MM.1S (cell line): Measurements from ENCODE around the gene STX16.

Source experiments
- EZH2 ChIP-seq: fragments of 300-600 bp; sonication (generic); optimal IDR thresholded peaks from 2 replicates; pipeline ENCODE3; 2017; ENCODE audit warnings: low read depth, mild to moderate bottlenecking, antibody characterized with exemption, low read length, mixed read lengths
- EZH2phosphoT487 ChIP-seq: fragments of 300-600 bp; sonication (generic); IDR thresholded peaks from 2 replicates; pipeline ENCODE4 v1.6.1; 2018; ENCODE audit warnings: antibody characterized with exemption, low read length
- TF ChIP-seq, protein P1 (sequence below): fragments of 300-600 bp; sonication (generic); IDR thresholded peaks from 2 replicates; pipeline ENCODE4 v1.5.1; 2016; ENCODE audit warnings: antibody characterized with exemption, low read length, mixed read lengths

DNA sequence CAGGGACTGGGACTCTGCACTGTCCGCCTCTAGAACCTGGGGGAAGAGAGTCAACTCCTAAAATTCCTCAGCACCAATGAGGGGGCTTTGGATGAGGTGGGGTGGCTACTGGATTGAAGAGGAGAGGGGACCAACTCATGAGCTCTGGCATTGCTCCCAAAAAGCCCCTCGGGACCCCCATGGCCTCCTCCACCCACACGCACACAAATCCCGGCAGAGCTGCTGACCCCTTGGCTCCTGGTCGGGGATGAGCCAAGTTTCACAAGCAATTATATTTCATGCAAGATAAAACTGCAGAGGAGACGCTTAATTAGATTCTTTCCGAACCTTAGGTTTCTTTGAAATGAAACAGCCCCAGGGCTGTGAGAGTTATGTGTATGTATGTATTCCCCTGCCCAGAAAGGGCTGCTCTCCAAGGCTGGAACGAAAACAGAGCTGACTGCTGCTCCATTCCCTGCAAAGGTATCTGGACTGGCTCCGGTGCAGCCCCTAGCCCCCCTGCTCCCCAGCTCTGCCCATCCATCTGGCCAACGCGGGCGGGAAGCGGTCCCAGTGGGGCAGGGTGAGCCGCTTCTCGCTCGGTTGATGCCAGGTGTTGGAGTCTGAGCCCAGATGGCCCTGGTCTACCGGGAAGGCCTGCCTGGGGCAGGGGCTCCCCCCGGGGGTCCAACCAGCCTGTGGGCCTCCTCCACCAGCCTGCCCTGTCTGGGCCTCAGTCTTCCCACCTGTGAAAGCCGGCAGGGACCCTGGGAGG is 46.8 kb upstream of the STX16 start:
- TF ChIP-seq, protein P1, sequence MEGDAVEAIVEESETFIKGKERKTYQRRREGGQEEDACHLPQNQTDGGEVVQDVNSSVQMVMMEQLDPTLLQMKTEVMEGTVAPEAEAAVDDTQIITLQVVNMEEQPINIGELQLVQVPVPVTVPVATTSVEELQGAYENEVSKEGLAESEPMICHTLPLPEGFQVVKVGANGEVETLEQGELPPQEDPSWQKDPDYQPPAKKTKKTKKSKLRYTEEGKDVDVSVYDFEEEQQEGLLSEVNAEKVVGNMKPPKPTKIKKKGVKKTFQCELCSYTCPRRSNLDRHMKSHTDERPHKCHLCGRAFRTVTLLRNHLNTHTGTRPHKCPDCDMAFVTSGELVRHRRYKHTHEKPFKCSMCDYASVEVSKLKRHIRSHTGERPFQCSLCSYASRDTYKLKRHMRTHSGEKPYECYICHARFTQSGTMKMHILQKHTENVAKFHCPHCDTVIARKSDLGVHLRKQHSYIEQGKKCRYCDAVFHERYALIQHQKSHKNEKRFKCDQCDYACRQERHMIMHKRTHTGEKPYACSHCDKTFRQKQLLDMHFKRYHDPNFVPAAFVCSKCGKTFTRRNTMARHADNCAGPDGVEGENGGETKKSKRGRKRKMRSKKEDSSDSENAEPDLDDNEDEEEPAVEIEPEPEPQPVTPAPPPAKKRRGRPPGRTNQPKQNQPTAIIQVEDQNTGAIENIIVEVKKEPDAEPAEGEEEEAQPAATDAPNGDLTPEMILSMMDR, result no peak
- no peak for TF ChIP-seq EZH2phosphoT487
- TF ChIP-seq EZH2, result no peak
